Epithelial cell of proximal tubule (primary cell): ENCODE results near the gene CREBRF. TPM values are rescaled to one million over a fixed set of nuclear protein-coding genes. Genes with fewer than 3 reads are reported as not detected.
"Not testable (repeated sequence)": the region's sequence is repeated elsewhere in the genome, so short reads cannot be mapped to it uniquely, and the experiment has no call there.

Experiments
- DNase-seq: peaks from one replicate; pipeline ENCODE4 v3.0.0-alpha.2; 2011; ENCODE audit warnings: low read depth
- H3K4me3 ChIP-seq: 2 replicates; pipeline ENCODE4 v1.5.1; 2011; ENCODE audit warnings: low read depth, mild to moderate bottlenecking, low read length
- CTCF ChIP-seq: conservative IDR thresholded peaks from 2 replicates; pipeline ENCODE4 v1.5.1; 2012; ENCODE audit warnings: low read depth, mild to moderate bottlenecking, low read length
- total RNA-seq: library from RNA; depleted of rRNA; stranded (reverse); fragments of >200 nt; gene quantifications from 2 replicates; pipeline ENCODE4 v1.2.3, GENCODE V29; 2015

CREBRF gene
- total RNA-seq, 1 donor from 2014 or later, result 1.8 TPM

DNA sequence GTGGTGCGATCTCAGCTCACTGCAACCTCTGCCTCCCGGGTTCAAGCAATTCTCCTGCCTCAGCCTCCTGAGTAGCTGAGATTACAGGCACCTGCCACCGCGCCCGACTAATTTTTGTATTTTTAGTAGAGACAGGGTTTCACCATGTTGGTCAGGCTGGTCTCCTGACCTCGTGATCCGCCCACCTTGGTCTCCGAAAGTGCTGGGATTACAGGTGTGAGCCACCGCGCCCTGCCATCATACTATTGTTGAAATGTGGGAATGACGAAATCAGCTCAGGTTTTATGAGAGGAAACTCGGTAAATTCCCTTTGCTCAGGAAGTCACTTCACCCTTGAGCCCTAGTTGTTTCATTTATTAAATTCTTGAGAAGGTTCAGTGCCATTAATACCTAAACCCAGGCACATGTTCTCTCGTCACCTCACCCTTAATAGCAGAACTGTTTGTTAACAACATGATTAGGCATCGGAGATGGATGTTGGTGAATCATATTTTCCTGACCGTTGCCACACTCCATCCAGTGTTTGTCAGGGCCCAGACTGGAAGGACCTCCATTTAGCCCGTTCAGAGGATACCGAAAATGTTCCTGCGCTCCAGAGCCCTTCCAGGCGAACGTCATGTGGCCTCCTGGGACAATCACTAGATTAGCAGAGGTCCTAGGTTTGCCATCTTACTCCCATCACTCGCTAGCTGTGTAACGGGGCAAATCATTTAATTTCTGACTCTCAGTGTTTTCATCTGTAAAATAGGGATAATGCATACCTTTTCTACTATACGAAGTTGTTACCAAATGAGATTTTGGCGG, 20.0 kb upstream of the CREBRF start:
- TF ChIP-seq CTCF, result no peak
- no peak overlapping the region for H3K4me3 ChIP-seq
- DNase-seq, result peak; percentile 93

DNA sequence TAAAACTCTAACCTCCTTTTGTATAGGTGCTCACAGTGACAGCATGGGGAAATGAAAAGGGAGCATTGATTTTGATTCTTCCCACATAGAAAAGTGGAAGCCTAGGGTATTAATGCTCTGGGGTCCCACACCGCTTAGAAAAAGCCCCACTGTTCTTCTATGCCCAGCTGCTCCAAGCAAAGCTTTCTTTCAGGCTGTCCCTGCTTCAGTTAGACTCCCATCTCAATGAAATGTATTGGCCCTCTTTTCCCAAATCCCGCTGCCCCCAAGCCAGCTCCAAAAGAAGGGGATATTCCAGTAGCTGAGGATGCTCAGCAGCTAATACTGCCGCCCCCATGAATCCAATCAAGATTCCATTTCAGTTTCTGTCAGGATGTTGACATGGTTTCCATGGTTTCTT, 17.0 kb upstream of the CREBRF start:
- no peak overlapping the region for H3K4me3 ChIP-seq
- DNase-seq, result no peak
- no peak for TF ChIP-seq CTCF

GRCh38 chr5:173039964-173040363, 16.2 kb upstream of the CREBRF start:
- DNase-seq, result no peak
- H3K4me3 ChIP-seq, result no peak overlapping the region
- TF ChIP-seq CTCF, result no peak

GRCh38 chr5:173041881-173042762, 14.0 kb upstream of the CREBRF start:
- H3K4me3 ChIP-seq, result no peak overlapping the region
- TF ChIP-seq CTCF, result no peak
- no peak for DNase-seq

GRCh38 chr5:173042763-173043107, 13.4 kb upstream of the CREBRF start:
- no peak for TF ChIP-seq CTCF

DNA sequence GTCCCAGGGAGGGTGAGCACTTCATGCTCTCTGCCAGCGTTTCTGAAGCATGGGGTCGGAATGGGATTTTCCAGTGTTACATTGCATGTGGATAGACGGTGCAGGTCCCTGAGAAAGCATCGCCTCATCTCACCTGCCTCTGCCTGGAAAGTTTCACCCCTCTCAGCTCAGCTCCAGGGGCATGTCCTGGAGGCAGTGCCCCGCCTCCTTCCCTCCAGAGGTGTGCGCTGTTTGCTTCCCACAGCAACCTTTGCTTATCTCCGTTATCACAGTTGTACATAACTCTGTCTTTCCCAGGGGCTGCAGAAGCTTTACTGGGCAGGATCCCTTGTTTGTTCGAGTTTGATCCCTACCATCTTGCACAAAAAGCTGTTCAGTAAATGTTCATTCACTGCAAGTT, 10.7 kb upstream of the CREBRF start:
- no peak for TF ChIP-seq CTCF
- DNase-seq, result no peak
- H3K4me3 ChIP-seq, result no peak overlapping the region

More at GRCh38 chr5:173042763-173043107, 13.4 kb upstream of the CREBRF start:
- H3K4me3 ChIP-seq, result no peak overlapping the region
- no peak for DNase-seq

- DNase-seq, H3K4me3 ChIP-seq: not testable (repeated sequence)
Observed at GRCh38 chr5:173047096-173047837, 8.9 kb upstream of the CREBRF start.
